ENCODE measurements around the gene GCC1.

- TF ChIP-seq, protein P1, sequence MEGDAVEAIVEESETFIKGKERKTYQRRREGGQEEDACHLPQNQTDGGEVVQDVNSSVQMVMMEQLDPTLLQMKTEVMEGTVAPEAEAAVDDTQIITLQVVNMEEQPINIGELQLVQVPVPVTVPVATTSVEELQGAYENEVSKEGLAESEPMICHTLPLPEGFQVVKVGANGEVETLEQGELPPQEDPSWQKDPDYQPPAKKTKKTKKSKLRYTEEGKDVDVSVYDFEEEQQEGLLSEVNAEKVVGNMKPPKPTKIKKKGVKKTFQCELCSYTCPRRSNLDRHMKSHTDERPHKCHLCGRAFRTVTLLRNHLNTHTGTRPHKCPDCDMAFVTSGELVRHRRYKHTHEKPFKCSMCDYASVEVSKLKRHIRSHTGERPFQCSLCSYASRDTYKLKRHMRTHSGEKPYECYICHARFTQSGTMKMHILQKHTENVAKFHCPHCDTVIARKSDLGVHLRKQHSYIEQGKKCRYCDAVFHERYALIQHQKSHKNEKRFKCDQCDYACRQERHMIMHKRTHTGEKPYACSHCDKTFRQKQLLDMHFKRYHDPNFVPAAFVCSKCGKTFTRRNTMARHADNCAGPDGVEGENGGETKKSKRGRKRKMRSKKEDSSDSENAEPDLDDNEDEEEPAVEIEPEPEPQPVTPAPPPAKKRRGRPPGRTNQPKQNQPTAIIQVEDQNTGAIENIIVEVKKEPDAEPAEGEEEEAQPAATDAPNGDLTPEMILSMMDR (IDR thresholded peaks at IDR 0.05), result no peak
- TF ChIP-seq POLR2A (IDR thresholded peaks at IDR 0.05), result no peak
Measured at GRCh38 chr7:127578036-127578684, 7.2 kb downstream of the GCC1 start.

Data from vagina (tissue), 2 donors.